OCI-LY1 (cell line): ENCODE results near the gene GRM7.

Experiments used
- H2AFZ ChIP-seq: fragments of 200-600 bp; sonication (generic), shearing (Covaris generic); 2 replicates; pipeline ENCODE4 v1.6.0; 2014; ENCODE audit warnings: antibody characterized with exemption, mild to moderate bottlenecking, low read length
- H3F3A ChIP-seq: fragments of 200-600 bp; sonication (generic), shearing (Covaris generic); 2 replicates; pipeline ENCODE4 v1.6.0; 2014; ENCODE audit warnings: mild to moderate bottlenecking, antibody characterized with exemption, low read length, moderate library complexity; ENCODE audit not compliant: insufficient read depth
- H3K27ac ChIP-seq: fragments of 200-600 bp; sonication (generic); 2 replicates; pipeline ENCODE4 v1.5.1; 2014; ENCODE audit warnings: low read length, mixed run types, mild to moderate bottlenecking, low read depth; ENCODE audit not compliant: poor library complexity, severe bottlenecking
- H3K27me3 ChIP-seq: fragments of 200-600 bp; sonication (generic); 2 replicates; pipeline ENCODE4 v1.6.0; 2014; ENCODE audit warnings: antibody characterized with exemption, mild to moderate bottlenecking, low read length, moderate library complexity; ENCODE audit not compliant: insufficient read depth
- H3K36me3 ChIP-seq: fragments of 200-600 bp; sonication (generic); 2 replicates; pipeline ENCODE4 v1.6.1; 2014; ENCODE audit warnings: mild to moderate bottlenecking, antibody characterized with exemption, low read length, moderate library complexity, mixed read lengths; ENCODE audit not compliant: insufficient read depth
- H3K4me1 ChIP-seq: fragments of 200-600 bp; sonication (generic); 2 replicates; pipeline ENCODE4 v1.5.1; 2014; ENCODE audit warnings: mild to moderate bottlenecking, low read length, moderate library complexity; ENCODE audit not compliant: insufficient read depth, severe bottlenecking
- H3K4me2 ChIP-seq: fragments of 200-600 bp; sonication (generic), shearing (Covaris generic); 2 replicates; pipeline ENCODE4 v1.6.1; 2014; ENCODE audit warnings: low read length
- H3K4me3 ChIP-seq: fragments of 200-600 bp; sonication (generic); 2 replicates; pipeline ENCODE4 v1.5.1; 2014; ENCODE audit warnings: low read length, low read depth, mild to moderate bottlenecking, mixed read lengths; ENCODE audit not compliant: poor library complexity, severe bottlenecking
- H3K79me2 ChIP-seq: fragments of 200-600 bp; shearing (Covaris generic); 2 replicates; pipeline ENCODE4 v1.6.1; 2016; ENCODE audit warnings: mixed run types, low read length, mixed read lengths; ENCODE audit not compliant: insufficient read depth
- H3K9ac ChIP-seq: fragments of 200-600 bp; sonication (generic), shearing (Covaris generic); 2 replicates; pipeline ENCODE4 v1.6.1; 2014; ENCODE audit warnings: mild to moderate bottlenecking, low read length, mixed read lengths
- H3K9me2 ChIP-seq: fragments of 200-600 bp; sonication (generic), shearing (Covaris generic); 2 replicates; pipeline ENCODE4 v1.6.1; 2014; ENCODE audit warnings: low read depth, mild to moderate bottlenecking, low read length, mixed read lengths
- H3K9me3 ChIP-seq: fragments of 200-600 bp; shearing (Covaris generic); 2 replicates; pipeline ENCODE4 v1.6.1; 2014; ENCODE audit warnings: low read length, mixed read lengths
- H4K20me1 ChIP-seq: fragments of 200-600 bp; sonication (generic), shearing (Covaris generic); 2 replicates; pipeline ENCODE4 v1.6.0; 2016; ENCODE audit warnings: mild to moderate bottlenecking, low read length; ENCODE audit not compliant: insufficient read depth
- CTCF ChIP-seq: fragments of 200-600 bp; sonication (generic), shearing (Covaris generic); IDR thresholded peaks from 2 replicates; pipeline ENCODE4 v1.5.1; 2017; ENCODE audit warnings: mild to moderate bottlenecking, antibody characterized with exemption, low read length, moderate library complexity, mixed read lengths
- EZH2 ChIP-seq: fragments of 200-600 bp; sonication (generic), shearing (Covaris generic); IDR thresholded peaks from 2 replicates; pipeline ENCODE4 v1.8.0; 2017; ENCODE audit warnings: borderline replicate concordance, mixed run types, mild to moderate bottlenecking, antibody characterized with exemption, low read length, moderate library complexity, mixed read lengths

The GRM7 gene

GRCh38 chr3:7271631-7272030 lies 410.7 kb downstream of the GRM7 start:
- Histone ChIP-seq H3K79me2 (no peaks in the 10 kb centered on the region), H3K36me3 (no peaks in the 10 kb centered on the region), H3K4me1 (no peaks in the 10 kb centered on the region), H3K27me3 (no peaks in the 10 kb centered on the region), H2AFZ (no peak overlapping the region), H3K9me3 (no peaks in the 10 kb centered on the region), H4K20me1 (no peaks in the 10 kb centered on the region), H3K9me2 (no peaks in the 10 kb centered on the region), H3F3A (no peaks in the 10 kb centered on the region), H3K4me3 (no peak overlapping the region), H3K9ac (no peak overlapping the region), H3K27ac (no peak overlapping the region), H3K4me2 (no peak overlapping the region)
- TF ChIP-seq CTCF: no peak
- no peak for TF ChIP-seq EZH2

GRCh38 chr3:7272203-7272602 lies 411.3 kb downstream of the GRM7 start:
- no peaks in the 10 kb centered on the region for H3F3A ChIP-seq
- TF ChIP-seq EZH2 (no peak), CTCF (no peak)
- H3K4me2 ChIP-seq: no peak overlapping the region
- no peak overlapping the region for H3K4me3 ChIP-seq
- H3K4me1 ChIP-seq: no peaks in the 10 kb centered on the region
- no peak overlapping the region for H3K9ac ChIP-seq
- H3K27ac ChIP-seq: no peak overlapping the region
- H4K20me1 ChIP-seq: no peaks in the 10 kb centered on the region
- H3K36me3 ChIP-seq: no peaks in the 10 kb centered on the region
- H3K79me2 ChIP-seq: no peaks in the 10 kb centered on the region
- H3K27me3 ChIP-seq: no peaks in the 10 kb centered on the region
- H3K9me2 ChIP-seq: no peaks in the 10 kb centered on the region
- H3K9me3 ChIP-seq: no peaks in the 10 kb centered on the region
- H2AFZ ChIP-seq: no peak overlapping the region

- H3K79me2 ChIP-seq: no peaks in the 10 kb centered on the region
- no peak overlapping the region for H3K4me3 ChIP-seq
- H2AFZ ChIP-seq: no peak overlapping the region
- no peaks in the 10 kb centered on the region for H3K27me3 ChIP-seq
- no peaks in the 10 kb centered on the region for H3K9me3 ChIP-seq
- H3K4me1 ChIP-seq: no peaks in the 10 kb centered on the region
- H3K9me2 ChIP-seq: no peaks in the 10 kb centered on the region
- TF ChIP-seq EZH2 (no peak), CTCF (no peak)
- no peak overlapping the region for H3K27ac ChIP-seq
- no peak overlapping the region for H3K9ac ChIP-seq
- no peaks in the 10 kb centered on the region for H4K20me1 ChIP-seq
- H3K36me3 ChIP-seq: no peaks in the 10 kb centered on the region
- H3K4me2 ChIP-seq: no peak overlapping the region
- no peaks in the 10 kb centered on the region for H3F3A ChIP-seq
Observed at GRCh38 chr3:7275396-7275795, 414.5 kb downstream of the GRM7 start.
